Measurements from ENCODE around the gene ANKRD45.

- TF ChIP-seq CTCF (conservative IDR thresholded peaks at IDR 0.05; ENCODE audit: low read depth, low read length) (no peak), EZH2 (IDR thresholded peaks at IDR 0.05; ENCODE audit: borderline replicate concordance, low read depth, low read length, poor library complexity, severe bottlenecking) (no peak)
Observed at GRCh38 chr1:173635116-173635515, 34.5 kb downstream of the ANKRD45 start, which contains the start of gene TEX50.

All from A673 (cell line).